IPS DF 6.9 (cell line): ENCODE measurements around the gene PPP1R26.

Source experiments
- DNase-seq: peaks from one replicate; pipeline ENCODE4 v3.0.0-alpha.2; 2013; ENCODE audit warnings: low read depth, low spot score
- H3K27ac ChIP-seq: one replicate; pipeline ENCODE4 v1.5.1; 2013; ENCODE audit warnings: low read length, control low read depth
- H3K27me3 ChIP-seq: 2 replicates; pipeline ENCODE4 v1.6.1; 2013; ENCODE audit warnings: mild to moderate bottlenecking, low read length; ENCODE audit not compliant: control insufficient read depth, insufficient read depth
- H3K36me3 ChIP-seq: 2 replicates; pipeline ENCODE4 v1.6.1; 2013; ENCODE audit warnings: low read length; ENCODE audit not compliant: control insufficient read depth, insufficient read depth
- H3K4me1 ChIP-seq: 2 replicates; pipeline ENCODE4 v1.6.1; 2013; ENCODE audit warnings: low read length; ENCODE audit not compliant: control insufficient read depth, insufficient read depth
- H3K4me3 ChIP-seq: 2 replicates; pipeline ENCODE4 v1.5.1; 2013; ENCODE audit warnings: mild to moderate bottlenecking, low read length
- H3K9me3 ChIP-seq: 2 replicates; pipeline ENCODE4 v1.6.1; 2013; ENCODE audit warnings: low read length, inconsistent platforms; ENCODE audit not compliant: control insufficient read depth, insufficient read depth
- WGBS: extraction: QIAGEN DNeasy Blood & Tissue Kit; methylation state at CpG from one replicate; pipeline ENCODE4 v1.1.7; 2013; ENCODE audit warnings: mixed read lengths, missing lambda C conversion rate; ENCODE audit not compliant: insufficient read length, insufficient coverage; 5-methylcytosine and 5-hydroxymethylcytosine counted together

PPP1R26 gene

DNA sequence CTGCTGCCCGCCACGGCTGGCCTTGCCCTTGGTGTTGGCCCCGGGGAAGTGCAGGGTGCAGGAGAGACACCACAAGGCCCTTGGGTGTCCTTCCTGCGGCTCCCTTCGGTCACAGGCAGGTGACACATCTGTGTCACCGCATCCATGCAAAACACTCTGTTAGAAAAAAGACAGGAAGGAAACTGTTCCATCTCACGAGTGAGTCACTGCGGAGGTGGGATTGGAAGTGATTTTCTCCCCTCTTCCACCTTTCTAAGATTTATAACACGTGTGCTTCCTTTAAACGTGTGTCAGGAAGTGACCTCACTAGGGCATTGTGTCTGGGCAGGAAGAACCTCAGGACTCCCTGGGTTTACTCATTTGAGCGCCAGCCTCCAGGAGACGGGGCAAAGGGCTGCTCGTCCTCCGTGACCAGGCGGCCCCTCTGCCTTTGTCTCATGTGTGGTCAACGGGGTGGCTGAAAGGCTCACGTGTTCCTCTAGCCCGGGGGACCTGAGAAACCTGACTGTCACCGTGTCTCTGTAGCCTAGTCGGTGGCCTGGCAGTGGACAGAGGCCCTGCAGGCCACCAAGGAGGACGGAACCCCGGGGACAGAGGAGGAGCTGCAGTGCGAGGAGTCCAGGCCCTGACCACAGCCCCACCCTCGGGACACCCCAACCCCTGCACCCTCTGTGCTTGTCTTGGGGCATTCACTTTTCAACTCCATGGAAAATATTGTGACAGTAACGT lies 36.7 kb downstream of the PPP1R26 start:
- no peak for DNase-seq
- no CpG with 5 or more reads among the region's 25 CpGs for WGBS
- Histone ChIP-seq H3K27ac (no peak overlapping the region), H3K9me3 (no peaks in the 10 kb centered on the region), H3K36me3 (no peaks in the 10 kb centered on the region), H3K4me3 (no peak overlapping the region), H3K27me3 (no peaks in the 10 kb centered on the region), H3K4me1 (no peaks in the 10 kb centered on the region)

DNA sequence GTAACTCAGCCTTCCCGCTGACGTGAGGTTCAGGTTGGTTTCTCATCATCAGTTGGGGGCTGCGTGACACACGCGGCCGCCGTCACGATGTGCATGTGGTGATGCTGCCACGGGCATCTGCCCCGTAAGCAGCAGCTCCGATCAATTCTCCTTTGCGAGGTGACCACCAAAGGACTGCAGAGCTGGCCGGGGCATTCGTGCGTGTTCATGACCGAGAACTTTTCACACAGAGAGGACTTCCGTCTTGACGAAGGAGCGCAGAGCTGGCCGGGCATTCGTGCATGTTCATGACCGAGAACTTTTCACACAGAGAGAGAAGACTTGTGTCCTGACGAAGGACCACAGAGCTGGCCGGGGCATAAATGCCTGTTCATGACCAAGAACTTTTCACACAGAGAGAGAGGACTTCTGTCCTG lies 37.8 kb downstream of the PPP1R26 start:
- Histone ChIP-seq H3K4me3 (no peak overlapping the region), H3K27ac (no peak overlapping the region), H3K9me3 (no peaks in the 10 kb centered on the region), H3K4me1 (no peaks in the 10 kb centered on the region), H3K36me3 (no peaks in the 10 kb centered on the region), H3K27me3 (no peaks in the 10 kb centered on the region)
- WGBS, result no CpG with 5 or more reads among the region's 24 CpGs
- DNase-seq, result no peak

DNA sequence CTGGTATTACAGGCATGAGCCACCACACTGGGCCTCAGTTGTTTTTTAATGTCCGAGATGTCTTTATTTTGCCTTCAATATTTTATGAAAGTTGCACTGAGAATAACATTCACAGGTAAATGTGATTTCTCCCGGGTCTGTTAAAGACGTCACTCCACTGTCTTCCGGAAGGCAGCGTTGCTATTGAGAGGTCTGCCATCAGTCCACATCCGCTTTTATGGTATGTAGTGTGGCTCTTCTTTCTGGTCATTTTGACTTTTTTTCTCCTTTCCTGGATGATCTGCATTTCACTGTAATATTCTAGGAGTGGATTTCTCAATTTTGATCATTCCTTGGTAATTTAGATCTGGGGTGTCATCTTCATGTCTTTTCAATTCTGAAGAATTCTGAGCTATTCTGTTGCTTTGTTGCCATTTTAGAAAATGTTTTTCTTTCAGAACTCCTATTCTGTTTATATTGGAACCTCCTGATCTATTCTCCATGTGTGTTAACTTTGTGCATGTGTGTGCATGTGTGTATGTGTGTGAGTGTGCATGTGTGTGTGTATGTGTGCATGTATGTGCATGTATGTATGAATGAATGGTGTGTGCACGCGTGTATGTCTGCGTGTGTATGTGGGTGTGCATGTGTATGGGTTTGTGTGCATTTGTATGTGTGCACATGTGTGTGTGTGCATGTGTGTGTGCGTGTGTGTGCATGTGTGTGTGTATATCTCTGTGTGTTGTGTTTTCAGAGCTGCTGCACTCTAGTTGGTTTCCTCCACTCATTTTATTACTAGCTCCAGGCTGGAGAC lies 39.8 kb downstream of the PPP1R26 start:
- no peak overlapping the region for H3K27ac ChIP-seq
- DNase-seq, result no peak
- no peak overlapping the region for H3K4me3 ChIP-seq
- WGBS, result no CpG with 5 or more reads among the region's 10 CpGs
- no peaks in the 10 kb centered on the region for H3K9me3 ChIP-seq
- H3K36me3 ChIP-seq, result no peaks in the 10 kb centered on the region
- H3K27me3 ChIP-seq, result no peaks in the 10 kb centered on the region
- no peaks in the 10 kb centered on the region for H3K4me1 ChIP-seq

DNA sequence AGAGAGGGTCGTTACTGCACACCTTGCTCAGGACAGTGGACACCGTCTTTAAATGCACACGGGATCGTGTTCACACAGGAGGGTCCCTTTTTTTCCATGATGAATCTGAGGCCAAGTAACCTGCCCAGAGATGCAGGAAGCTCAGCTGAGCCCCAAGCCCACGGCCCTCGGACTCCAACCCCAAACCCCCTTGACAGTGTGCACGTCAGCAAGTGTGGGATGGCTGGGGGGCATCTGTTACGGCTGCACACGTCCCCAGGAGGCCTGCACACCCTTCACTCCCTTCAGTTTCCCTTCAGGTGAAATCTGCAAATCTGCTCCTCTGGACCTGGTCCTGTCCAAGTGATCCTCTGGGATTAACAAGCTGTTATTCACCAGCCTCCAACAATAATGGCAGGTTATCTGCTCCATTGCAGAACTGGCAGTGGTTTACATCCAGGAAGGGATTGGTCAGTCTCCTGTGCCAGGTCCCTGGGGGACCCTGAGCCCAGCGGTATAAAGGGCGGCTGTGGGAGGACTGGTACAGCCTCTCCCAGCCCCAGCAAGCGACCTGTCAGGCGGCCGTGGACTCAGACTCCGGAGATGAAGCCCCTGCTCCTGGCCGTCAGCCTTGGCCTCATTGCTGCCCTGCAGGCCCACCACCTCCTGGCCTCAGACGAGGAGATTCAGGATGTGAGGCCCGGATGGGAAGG lies 41.5 kb downstream of the PPP1R26 start, which contains the start of gene LCN1:
TSS of gene LCN1 (plus strand) at position 525 of the 692 bp plus-strand sequence. CDS start at position 583, 58 bp downstream.
- no CpG with 5 or more reads among the region's 18 CpGs for WGBS
- DNase-seq, result no peak
- no peaks in the 10 kb centered on the region for H3K36me3 ChIP-seq
- no peaks in the 10 kb centered on the region for H3K27me3 ChIP-seq
- no peak within 1 kb of the TSS for H3K27ac ChIP-seq
- H3K4me1 ChIP-seq, result no peaks in the 10 kb centered on the region
- H3K4me3 ChIP-seq, result no peak within 1 kb of the TSS
- no peaks in the 10 kb centered on the region for H3K9me3 ChIP-seq

DNA sequence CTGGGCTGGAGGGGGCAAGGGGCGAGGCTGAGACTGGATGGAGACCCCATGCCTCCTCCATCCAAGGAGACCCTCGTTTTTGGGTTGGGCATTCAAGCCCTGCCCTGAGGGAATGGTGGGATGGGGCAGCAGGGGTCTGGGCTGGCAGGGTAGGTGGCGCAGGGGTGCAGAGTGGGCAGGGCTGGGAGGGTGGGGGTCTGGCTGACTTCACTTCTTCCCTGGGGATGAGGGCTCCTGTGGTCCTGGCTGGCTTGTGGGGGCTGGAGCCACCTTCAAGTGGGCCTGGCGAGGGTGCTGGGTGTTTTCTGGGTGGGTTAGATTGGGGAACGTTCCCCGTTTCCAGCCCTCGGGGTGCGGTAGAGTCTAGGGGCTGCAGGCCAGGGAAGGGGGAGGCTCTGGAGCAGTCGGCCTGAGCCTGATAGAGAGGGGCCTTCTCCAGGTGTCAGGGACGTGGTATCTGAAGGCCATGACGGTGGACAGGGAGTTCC lies 42.1 kb downstream of the PPP1R26 start:
- DNase-seq, result no peak
- no peak overlapping the region for H3K27ac ChIP-seq
- H3K36me3 ChIP-seq, result no peaks in the 10 kb centered on the region
- H3K4me3 ChIP-seq, result no peak overlapping the region
- no CpG with 5 or more reads among the region's 11 CpGs for WGBS
- no peaks in the 10 kb centered on the region for H3K27me3 ChIP-seq
- no peaks in the 10 kb centered on the region for H3K9me3 ChIP-seq
- H3K4me1 ChIP-seq, result peaks cover under 1% of the 10 kb centered on the region; the same call in 1 of the 2 replicates

DNA sequence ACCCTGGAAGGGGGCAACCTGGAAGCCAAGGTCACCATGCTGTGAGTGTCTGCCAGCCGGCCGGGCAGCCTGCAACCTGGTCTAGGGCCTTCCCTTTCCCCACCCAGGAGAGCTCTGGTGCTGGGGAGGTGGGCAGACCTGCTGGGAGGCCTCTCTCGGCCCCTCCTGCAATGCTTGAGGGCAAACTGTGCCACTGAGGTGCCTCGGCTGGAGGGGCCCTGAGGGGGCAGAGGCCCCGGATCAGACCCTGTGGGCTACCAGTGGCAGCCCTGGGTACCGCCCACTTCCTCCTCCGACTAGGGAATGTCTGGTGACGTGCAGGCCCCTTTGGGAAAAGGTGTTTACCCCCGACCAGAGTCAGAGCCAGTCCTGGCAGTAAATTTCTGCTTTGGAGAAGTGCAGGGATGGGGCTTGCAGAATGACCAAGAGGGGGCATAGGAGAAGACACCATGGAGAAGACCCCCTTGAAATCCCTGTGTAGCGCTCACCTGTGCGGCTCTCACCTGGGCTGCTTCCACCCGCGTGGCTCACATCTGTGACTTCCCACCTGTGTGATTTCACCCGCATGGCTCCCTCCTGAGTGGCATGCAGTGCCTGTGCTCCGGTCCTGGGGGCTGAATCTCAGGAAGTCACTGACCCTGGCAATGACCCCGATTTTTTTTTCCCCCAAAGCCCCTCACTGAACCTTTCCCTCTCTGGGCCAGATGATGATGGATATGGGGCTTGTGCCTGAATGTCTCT lies 42.7 kb downstream of the PPP1R26 start:
- no peaks in the 10 kb centered on the region for H3K36me3 ChIP-seq
- no peaks in the 10 kb centered on the region for H3K9me3 ChIP-seq
- H3K4me1 ChIP-seq, result peaks cover 5% of the 10 kb centered on the region; the same call in 1 of the 2 replicates
- no peak for DNase-seq
- no peak overlapping the region for H3K27ac ChIP-seq
- no peak overlapping the region for H3K4me3 ChIP-seq
- WGBS, result no CpG with 5 or more reads among the region's 16 CpGs
- H3K27me3 ChIP-seq, result no peaks in the 10 kb centered on the region

DNA sequence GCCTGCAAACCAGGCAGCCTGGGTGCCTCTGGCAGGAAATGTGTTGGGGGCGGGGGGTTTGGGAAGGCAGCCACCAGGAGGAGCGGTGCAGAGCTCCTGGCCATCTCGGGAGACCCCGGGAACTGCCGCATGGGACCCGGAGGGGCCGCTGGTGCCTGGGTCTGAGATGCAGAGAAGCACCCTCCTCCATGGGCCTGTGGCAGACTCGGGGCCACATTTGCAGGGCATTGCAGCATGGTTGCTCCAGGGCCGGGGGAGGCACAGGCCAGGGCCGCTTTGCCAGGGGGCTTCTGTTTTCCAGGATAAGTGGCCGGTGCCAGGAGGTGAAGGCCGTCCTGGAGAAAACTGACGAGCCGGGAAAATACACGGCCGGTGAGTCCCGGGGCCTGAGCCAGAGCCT lies 43.3 kb downstream of the PPP1R26 start:
- Histone ChIP-seq H3K9me3 (no peaks in the 10 kb centered on the region), H3K27ac (no peak overlapping the region), H3K4me3 (no peak overlapping the region), H3K27me3 (no peaks in the 10 kb centered on the region), H3K36me3 (no peaks in the 10 kb centered on the region), H3K4me1 (peaks cover 5% of the 10 kb centered on the region; the same call in 1 of the 2 replicates)
- no CpG with 5 or more reads among the region's 17 CpGs for WGBS
- no peak for DNase-seq

DNA sequence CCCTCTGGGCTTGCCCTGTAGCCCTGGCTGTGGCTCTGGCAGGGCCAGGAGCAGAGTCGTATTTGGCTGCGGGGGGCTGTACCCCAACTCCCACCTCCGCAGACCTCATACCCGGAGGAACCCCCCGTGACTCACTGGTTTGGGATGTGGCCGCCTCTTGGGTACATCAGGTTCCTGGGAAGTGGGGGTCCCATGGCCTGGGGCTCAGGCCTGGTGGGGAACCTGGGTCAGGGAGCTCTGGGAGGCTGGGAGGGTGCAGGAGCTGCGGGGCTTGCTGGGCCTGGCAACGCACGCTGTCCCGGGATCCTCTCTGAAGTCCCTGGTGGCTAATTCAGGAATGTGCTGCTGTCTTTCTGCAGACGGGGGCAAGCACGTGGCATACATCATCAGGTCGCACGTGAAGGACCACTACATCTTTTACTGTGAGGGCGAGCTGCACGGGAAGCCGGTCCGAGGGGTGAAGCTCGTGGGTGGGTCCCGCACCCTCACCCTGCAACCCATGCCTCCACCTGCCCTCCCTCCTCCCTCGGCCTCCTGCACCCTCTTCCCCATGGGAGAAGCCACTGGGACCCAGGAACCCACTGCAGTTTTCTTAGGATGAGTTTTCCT lies 44.0 kb downstream of the PPP1R26 start:
- Histone ChIP-seq H3K36me3 (no peaks in the 10 kb centered on the region), H3K27me3 (no peaks in the 10 kb centered on the region), H3K9me3 (no peaks in the 10 kb centered on the region), H3K4me3 (no peak overlapping the region), H3K27ac (no peak overlapping the region), H3K4me1 (peaks cover 5% of the 10 kb centered on the region; the same call in 1 of the 2 replicates)
- DNase-seq, result no peak
- WGBS, result no CpG with 5 or more reads among the region's 21 CpGs

DNA sequence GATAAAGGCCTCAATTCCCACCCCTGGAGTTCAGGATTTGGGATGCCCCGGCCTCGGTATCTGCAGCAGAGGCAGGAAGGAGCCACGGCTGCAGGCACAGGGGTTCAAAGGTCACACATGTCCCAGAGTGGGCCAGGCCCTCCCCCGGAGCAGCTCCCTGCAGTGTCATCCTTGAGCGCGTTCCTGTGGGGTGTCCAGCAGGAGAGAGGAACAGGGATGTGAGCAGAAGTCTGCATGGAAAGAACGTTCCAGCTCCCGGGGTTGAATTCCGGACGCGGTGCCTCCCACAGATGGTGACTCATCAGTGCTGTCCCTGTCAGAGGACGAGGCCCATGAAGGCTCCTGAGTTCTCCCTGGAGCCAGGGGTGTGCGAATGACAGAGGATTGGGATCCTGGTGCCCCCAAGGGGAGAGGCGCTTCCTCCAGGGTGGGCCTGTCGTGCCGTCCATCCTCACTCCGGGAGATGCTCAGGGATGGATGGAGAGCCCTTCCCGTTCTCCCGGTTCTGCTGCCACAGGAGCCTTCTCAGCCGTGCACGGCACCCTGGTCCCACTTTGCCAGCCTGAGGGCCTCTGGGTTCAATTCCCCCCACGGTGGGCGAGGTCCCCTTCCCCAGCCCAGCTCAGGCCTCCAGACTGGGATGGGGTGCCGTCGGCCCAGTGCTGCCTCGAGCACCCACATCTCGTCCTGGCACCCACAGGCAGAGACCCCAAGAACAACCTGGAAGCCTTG lies 44.7 kb downstream of the PPP1R26 start:
- H3K36me3 ChIP-seq, result no peaks in the 10 kb centered on the region
- H3K4me3 ChIP-seq, result no peak overlapping the region
- no peak for DNase-seq
- peaks cover 5% of the 10 kb centered on the region; the same call in 1 of the 2 replicates for H3K4me1 ChIP-seq
- WGBS, result no CpG with 5 or more reads among the region's 27 CpGs
- H3K27ac ChIP-seq, result no peak overlapping the region
- H3K27me3 ChIP-seq, result no peaks in the 10 kb centered on the region
- H3K9me3 ChIP-seq, result no peaks in the 10 kb centered on the region
